Midbrain (tissue), 1 donor: ENCODE results near the gene PAPSS2.
"Not testable (repeated sequence)": the region's sequence is repeated elsewhere in the genome, so short reads cannot be mapped to it uniquely, and the experiment has no call there.

Experiments
- DNase-seq: peaks from one replicate; lab custom pipeline; 2025; lab: John Stamatoyannopoulos, UW

The PAPSS2 gene

GRCh38 chr10:87705339-87705738 is 45.7 kb downstream of the PAPSS2 start:
- DNase-seq = no peak

GRCh38 chr10:87706731-87707130 is 47.1 kb downstream of the PAPSS2 start:
- DNase-seq = no peak

- no peak for DNase-seq
Measured at GRCh38 chr10:87707254-87707653, 47.6 kb downstream of the PAPSS2 start.

GRCh38 chr10:87712913-87713616 is 53.4 kb downstream of the PAPSS2 start:
- DNase-seq = no peak

GRCh38 chr10:87713707-87714106 is 54.0 kb downstream of the PAPSS2 start:
- no peak for DNase-seq

GRCh38 chr10:87715552-87716347 is 56.1 kb downstream of the PAPSS2 start:
- DNase-seq = no peak

- DNase-seq = no peak
Measured at GRCh38 chr10:87716348-87716670, 56.6 kb downstream of the PAPSS2 start.

GRCh38 chr10:87720665-87721064 is 61.0 kb downstream of the PAPSS2 start:
- no peak for DNase-seq

- no peak for DNase-seq
Measured at GRCh38 chr10:87721781-87722180, 62.1 kb downstream of the PAPSS2 start.

GRCh38 chr10:87722716-87723115 is 63.0 kb downstream of the PAPSS2 start:
- DNase-seq = no peak

GRCh38 chr10:87723500-87723899 is 63.8 kb downstream of the PAPSS2 start:
- DNase-seq = no peak

- no peak for DNase-seq
Measured at GRCh38 chr10:87724789-87725188, 65.1 kb downstream of the PAPSS2 start.

- DNase-seq = no peak
Measured at GRCh38 chr10:87729940-87730339, 70.3 kb downstream of the PAPSS2 start.

- no peak for DNase-seq
Measured at GRCh38 chr10:87733081-87733480, 73.4 kb downstream of the PAPSS2 start.

- peak; percentile 41 for DNase-seq
Measured at GRCh38 chr10:87734987-87735827, 75.5 kb downstream of the PAPSS2 start.

GRCh38 chr10:87738253-87738652 is 78.6 kb downstream of the PAPSS2 start:
- not testable (repeated sequence) for DNase-seq

- no peak for DNase-seq
Measured at GRCh38 chr10:87739703-87740102, 80.0 kb downstream of the PAPSS2 start.

GRCh38 chr10:87740254-87740655 is 80.6 kb downstream of the PAPSS2 start:
- DNase-seq = no peak

- not testable (repeated sequence) for DNase-seq
Measured at GRCh38 chr10:87742992-87743610, 83.4 kb downstream of the PAPSS2 start.

- no peak for DNase-seq
Measured at GRCh38 chr10:87744606-87745005, 84.9 kb downstream of the PAPSS2 start.

- DNase-seq = no peak
Measured at GRCh38 chr10:87746911-87747310, 87.2 kb downstream of the PAPSS2 start.

GRCh38 chr10:87748244-87748643 is 88.6 kb downstream of the PAPSS2 start:
- DNase-seq = not testable (repeated sequence)
